HG03045 (cell line): ENCODE results near the gene KLF3.

Experiments used
- ATAC-seq: cut with Tn5 transposase; IDR thresholded peaks from one replicate; pipeline ENCODE4 v1.9.1; 2021; ENCODE audit warnings: mild to moderate bottlenecking, moderate library complexity; ENCODE audit not compliant: unreplicated experiment

Gene KLF3

GRCh38 chr4:38734446-38734845, 70.4 kb downstream of the KLF3 start:
- no peak for ATAC-seq

DNA sequence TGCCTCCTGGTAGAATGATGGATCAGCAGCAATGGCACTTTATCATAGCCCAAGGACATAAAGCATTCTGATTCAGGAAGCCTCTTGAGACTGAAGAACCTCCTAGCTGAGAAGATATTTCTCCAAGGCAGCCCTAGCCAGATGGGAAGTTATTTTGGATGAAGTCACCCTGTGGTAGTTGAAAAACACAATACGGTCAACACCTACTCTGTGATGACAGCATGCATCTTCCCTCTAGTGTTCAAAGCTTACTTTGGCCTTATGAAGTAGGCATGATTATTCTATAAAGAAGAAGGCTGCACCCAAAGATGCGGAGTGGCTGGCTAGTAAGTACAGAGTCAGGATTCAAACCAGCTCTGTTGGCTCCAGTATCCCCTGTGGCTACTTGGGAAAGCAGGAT, 70.9 kb downstream of the KLF3 start:
- no peak for ATAC-seq

DNA sequence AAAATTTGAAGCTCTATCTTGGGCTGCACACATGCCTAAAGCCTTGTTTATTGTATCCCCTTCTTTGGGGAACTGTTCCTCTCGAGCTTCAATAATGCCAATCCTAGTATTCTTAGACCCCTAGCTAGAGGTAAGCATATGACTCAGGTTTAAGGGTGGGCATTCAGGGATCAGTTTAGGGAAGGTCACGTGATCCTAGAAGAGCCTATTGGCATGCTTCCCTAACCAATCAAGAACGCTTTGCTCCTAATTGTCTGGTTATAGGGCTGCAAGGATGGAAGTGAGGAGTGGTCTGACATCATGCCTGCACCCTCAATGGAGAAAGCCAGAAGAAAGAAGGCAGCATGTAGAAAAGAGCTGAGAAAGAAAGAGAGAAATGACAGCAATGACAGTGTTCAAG, 71.9 kb downstream of the KLF3 start:
- no peak for ATAC-seq

GRCh38 chr4:38738940-38739803, 75.2 kb downstream of the KLF3 start:
- ATAC-seq = no peak

- ATAC-seq = no peak
These were observed 76.3 kb downstream of the KLF3 start for GRCh38 chr4:38740303-38740702.

DNA sequence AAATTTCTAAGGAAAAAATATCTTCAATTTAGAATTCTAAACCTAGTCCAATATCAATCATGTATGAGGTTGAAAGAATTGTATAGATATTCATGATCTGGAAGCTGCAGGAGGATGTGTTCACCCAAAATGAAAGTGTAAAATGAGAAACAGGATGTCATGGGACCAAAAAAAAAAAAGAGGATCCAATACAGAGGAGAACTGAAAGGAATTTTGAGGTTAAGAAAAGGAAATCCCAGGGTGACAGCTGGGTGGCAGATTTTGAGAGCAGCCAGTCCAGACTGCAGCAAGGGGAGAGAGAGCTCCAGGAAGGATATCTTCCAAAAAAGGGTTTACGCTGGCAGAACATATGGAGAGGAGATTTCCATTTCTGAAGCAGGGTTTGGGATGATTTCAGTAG, 79.9 kb downstream of the KLF3 start:
- no peak for ATAC-seq

GRCh38 chr4:38745881-38746280, 81.9 kb downstream of the KLF3 start:
- ATAC-seq = no peak

GRCh38 chr4:38747629-38748028, 83.6 kb downstream of the KLF3 start:
- no peak for ATAC-seq

GRCh38 chr4:38749336-38749735, 85.3 kb downstream of the KLF3 start:
- ATAC-seq = no peak
